ENCODE measurements around the gene ATP2C1. TPM values are rescaled to one million over a fixed set of nuclear protein-coding genes. Genes with fewer than 3 reads are reported as not detected.

ATP2C1 gene
- total RNA-seq, 6 experiments from 2014 or later = 19.2 to 44.0 (median 27.5) TPM

DNA sequence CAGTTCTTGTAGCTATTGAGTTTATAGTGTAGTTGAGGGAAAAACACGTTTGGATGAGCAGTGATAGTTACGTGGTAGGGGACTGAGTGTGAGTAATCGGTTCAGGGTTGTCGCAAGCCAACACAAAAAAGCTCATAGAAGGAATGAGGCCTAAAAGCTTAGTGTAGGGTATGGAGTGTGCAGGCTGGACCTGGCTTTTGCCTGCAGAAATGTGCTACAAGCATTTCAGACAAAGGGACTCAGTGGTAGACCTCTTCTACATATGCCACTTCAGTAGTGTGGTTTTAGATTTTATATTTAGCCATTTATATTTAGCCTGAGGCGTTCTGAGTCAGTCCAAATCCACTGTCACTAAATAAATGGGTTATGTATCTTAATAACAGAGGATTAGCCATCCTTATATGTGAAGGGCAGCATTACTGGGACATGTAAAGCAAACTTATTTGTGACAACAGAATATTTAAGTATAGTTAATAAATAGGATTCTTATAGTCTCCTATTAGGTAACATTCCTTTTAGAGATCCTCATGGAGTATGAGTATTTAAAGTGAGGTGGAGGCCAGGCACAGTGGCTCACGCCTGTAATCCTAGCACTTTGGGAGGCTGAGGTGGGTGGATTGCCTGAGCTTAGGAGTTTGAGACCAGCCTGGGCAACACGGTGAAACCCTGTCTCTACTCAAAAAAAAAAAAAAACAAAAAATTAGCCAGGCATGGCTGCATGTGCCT lies 21.8 kb downstream of the ATP2C1 start:
- Histone ChIP-seq H3K36me3 (no peaks in the 10 kb centered on the region), H3K9me3 (no peaks in the 10 kb centered on the region), H3K4me3 (no peak overlapping the region), H3K27ac (no peak overlapping the region), H3K4me1 (no peaks in the 10 kb centered on the region), H3K27me3 (no peaks in the 10 kb centered on the region)
- ATAC-seq (no peak), DNase-seq (no peak)
- intact Hi-C loops (cut with DNase I) = no loop called here
- TF ChIP-seq, protein P1, sequence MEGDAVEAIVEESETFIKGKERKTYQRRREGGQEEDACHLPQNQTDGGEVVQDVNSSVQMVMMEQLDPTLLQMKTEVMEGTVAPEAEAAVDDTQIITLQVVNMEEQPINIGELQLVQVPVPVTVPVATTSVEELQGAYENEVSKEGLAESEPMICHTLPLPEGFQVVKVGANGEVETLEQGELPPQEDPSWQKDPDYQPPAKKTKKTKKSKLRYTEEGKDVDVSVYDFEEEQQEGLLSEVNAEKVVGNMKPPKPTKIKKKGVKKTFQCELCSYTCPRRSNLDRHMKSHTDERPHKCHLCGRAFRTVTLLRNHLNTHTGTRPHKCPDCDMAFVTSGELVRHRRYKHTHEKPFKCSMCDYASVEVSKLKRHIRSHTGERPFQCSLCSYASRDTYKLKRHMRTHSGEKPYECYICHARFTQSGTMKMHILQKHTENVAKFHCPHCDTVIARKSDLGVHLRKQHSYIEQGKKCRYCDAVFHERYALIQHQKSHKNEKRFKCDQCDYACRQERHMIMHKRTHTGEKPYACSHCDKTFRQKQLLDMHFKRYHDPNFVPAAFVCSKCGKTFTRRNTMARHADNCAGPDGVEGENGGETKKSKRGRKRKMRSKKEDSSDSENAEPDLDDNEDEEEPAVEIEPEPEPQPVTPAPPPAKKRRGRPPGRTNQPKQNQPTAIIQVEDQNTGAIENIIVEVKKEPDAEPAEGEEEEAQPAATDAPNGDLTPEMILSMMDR (IDR thresholded peaks at IDR 0.05) = no peak
- TF ChIP-seq POLR2A (IDR thresholded peaks at IDR 0.05) = no peak
- WGBS (ENCODE audit: insufficient coverage, low coverage, low lambda C conversion rate, missing lambda C conversion rate) = 89% methylated on average over 7 of the region's 7 CpGs

DNA sequence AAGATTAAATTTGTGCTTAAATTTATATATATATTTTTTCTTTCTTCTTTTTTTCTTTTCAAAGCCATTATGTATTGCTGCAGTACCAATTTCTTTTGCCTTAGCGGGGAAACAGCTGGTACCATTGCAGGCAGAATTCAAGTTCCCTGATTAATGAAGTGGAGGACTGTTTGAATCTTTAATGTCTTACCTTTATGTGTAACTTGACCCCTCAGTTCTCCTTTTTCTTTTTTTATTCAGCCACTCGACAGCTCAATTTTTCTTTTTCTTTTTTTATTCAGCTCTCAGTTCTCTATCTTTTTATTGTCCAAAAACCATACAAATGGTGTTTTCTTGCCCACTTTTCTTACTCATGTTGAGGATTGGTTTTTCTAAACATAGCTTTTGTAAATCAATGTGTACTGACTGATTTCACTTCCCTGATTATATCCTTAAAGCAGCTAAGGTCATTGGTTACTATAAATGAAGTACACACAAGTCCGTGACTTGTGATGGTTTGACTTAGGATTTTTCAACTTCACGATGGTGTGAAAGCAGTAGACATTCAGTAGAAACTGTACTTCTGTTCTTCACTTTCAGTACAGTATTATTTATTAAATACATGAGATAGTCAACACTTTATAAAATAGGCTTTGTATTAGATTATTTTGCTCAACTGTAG lies 22.8 kb downstream of the ATP2C1 start:
- no peak for TF ChIP-seq POLR2A (IDR thresholded peaks at IDR 0.05)
- TF ChIP-seq, protein P1 (IDR thresholded peaks at IDR 0.05) = no peak
- DNase-seq = no peak
- 86% methylated on average over 4 of the region's 4 CpGs for WGBS (ENCODE audit: insufficient coverage, low coverage, low lambda C conversion rate, missing lambda C conversion rate)
- no peaks in the 10 kb centered on the region for H3K27me3 ChIP-seq
- no peaks in the 10 kb centered on the region for H3K9me3 ChIP-seq
- intact Hi-C loops (cut with DNase I) = no loop called here
- no peak overlapping the region for H3K4me3 ChIP-seq
- H3K27ac ChIP-seq = no peak overlapping the region
- H3K36me3 ChIP-seq = no peaks in the 10 kb centered on the region
- ATAC-seq = no peak
- H3K4me1 ChIP-seq = no peaks in the 10 kb centered on the region

DNA sequence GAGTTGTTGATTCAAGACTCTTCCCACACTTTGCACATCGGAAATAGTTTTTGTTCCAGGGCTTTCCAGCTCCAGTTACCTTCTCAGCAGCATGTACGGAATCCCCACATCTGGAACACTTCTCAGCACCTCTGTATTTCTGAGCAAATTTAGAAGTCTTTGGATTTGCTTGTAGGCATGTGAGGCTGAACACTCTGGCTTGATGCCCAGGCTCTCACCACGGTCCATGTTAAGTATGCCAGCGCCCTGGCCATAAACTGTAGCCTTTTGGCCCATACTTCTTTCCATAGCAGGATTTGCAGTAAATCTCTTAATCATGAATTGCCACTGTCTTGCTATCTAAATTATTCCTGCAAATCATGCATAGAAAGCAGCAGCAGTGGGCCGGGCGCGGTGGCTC lies 24.4 kb downstream of the ATP2C1 start:
- intact Hi-C loops (cut with DNase I) = no loop called here
- H3K27me3 ChIP-seq = no peaks in the 10 kb centered on the region
- H3K36me3 ChIP-seq = no peaks in the 10 kb centered on the region
- no peak overlapping the region for H3K27ac ChIP-seq
- H3K4me1 ChIP-seq = no peaks in the 10 kb centered on the region
- no peak for DNase-seq
- no peak for ATAC-seq
- no peaks in the 10 kb centered on the region for H3K9me3 ChIP-seq
- 88% methylated on average over 7 of the region's 7 CpGs for WGBS (ENCODE audit: insufficient coverage, low coverage, low lambda C conversion rate, missing lambda C conversion rate)
- TF ChIP-seq POLR2A (IDR thresholded peaks at IDR 0.05) = no peak
- TF ChIP-seq, protein P1 (IDR thresholded peaks at IDR 0.05) = no peak
- no peak overlapping the region for H3K4me3 ChIP-seq

DNA sequence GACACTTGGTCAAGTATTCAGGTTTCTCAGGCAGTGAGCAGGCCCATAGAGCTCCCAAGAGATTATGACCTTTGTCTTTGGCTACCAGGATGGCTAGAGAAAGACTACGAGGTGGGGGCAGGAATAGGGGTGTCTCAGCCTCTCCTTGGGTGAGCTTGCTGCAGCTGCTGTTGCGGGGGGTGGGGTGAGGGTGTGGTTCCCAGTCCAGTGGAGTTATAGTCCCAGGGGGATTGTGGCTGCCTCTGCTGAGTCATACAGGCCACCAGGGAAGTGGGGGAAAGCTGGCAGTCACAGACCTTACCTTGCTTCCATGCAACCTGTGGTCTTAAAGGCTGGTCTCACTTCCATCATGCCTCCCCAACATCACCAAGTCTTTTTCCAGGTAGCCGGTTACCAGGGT lies 31.7 kb downstream of the ATP2C1 start:
- no peak overlapping the region for H3K27ac ChIP-seq
- DNase-seq = no peak

More for the DNA sequence above, 31.7 kb downstream of the ATP2C1 start:
- Histone ChIP-seq H3K4me3 (no peak overlapping the region), H3K36me3 (no peaks in the 10 kb centered on the region), H3K9me3 (no peaks in the 10 kb centered on the region), H3K27me3 (no peaks in the 10 kb centered on the region), H3K4me1 (no peaks in the 10 kb centered on the region)
- 100% methylated on average over 1 of the region's 3 CpGs for WGBS (ENCODE audit: insufficient coverage, low coverage, low lambda C conversion rate, missing lambda C conversion rate)
- intact Hi-C loops (cut with DNase I) = no loop called here
- ATAC-seq = no peak
- TF ChIP-seq, protein P1 (IDR thresholded peaks at IDR 0.05) = no peak
- TF ChIP-seq POLR2A (IDR thresholded peaks at IDR 0.05) = no peak
